Naive thymus-derived CD4-positive, alpha-beta T cell (primary cell): ENCODE data around the gene LRRC15. TPM values are rescaled to one million over a fixed set of nuclear protein-coding genes. Genes with fewer than 3 reads are reported as not detected.

Experiments used
- ATAC-seq: fragments of 150-1000 bp; cut with Tn5 transposase; 2 replicates; pipeline ENCODE4 v1.10.0; 2021; ENCODE audit warnings: mild to moderate bottlenecking, moderate library complexity
- CTCF ChIA-PET: fragments of 350-600 bp; sonication (Branson Sonifier 250); formaldehyde crosslinking; loops from one replicate; lab custom pipeline; 2021; ENCODE audit warnings: antibody characterized with exemption; lab: Charles Lee
- POLR2A ChIA-PET: fragments of 350-600 bp; sonication (Branson Sonifier 250); formaldehyde crosslinking; loops from one replicate; lab custom pipeline; 2021; ENCODE audit warnings: antibody characterized with exemption, inconsistent platforms; lab: Charles Lee
- DNase-seq, 9 donors: peaks; one replicate each; pipeline versions ENCODE4 v3.0.0 to v3.0.0-alpha.2; 2020 to 2022; ENCODE audit warnings: mixed read lengths in 1 of 9
- H3K27ac ChIP-seq: one replicate; pipeline ENCODE4 v1.7.0; 2013; ENCODE audit warnings: mild to moderate bottlenecking, low read depth, low read length, moderate library complexity
- H3K27me3 ChIP-seq, 2 donors: one replicate each; pipeline ENCODE4 v1.7.0; 2013; ENCODE audit warnings: low read length in 2 of 2, mild to moderate bottlenecking in 2 of 2, moderate library complexity in 2 of 2; ENCODE audit not compliant: control insufficient read depth in 2 of 2, insufficient read depth in 2 of 2
- H3K36me3 ChIP-seq, 3 experiments: 1 replicate in 2 of 3; 2 replicates in 1 of 3; pipeline ENCODE4 v1.7.0; 2013; ENCODE audit warnings: low read length in 3 of 3, mild to moderate bottlenecking in 3 of 3, moderate library complexity in 1 of 3; ENCODE audit not compliant: insufficient read depth in 3 of 3, control insufficient read depth in 2 of 3
- H3K4me1 ChIP-seq, 2 donors: one replicate each; pipeline ENCODE4 v1.7.0; 2013; ENCODE audit warnings: low read length in 2 of 2, mild to moderate bottlenecking in 2 of 2, moderate library complexity in 1 of 2; ENCODE audit not compliant: control insufficient read depth in 2 of 2, insufficient read depth in 2 of 2
- H3K4me3 ChIP-seq: 2 replicates; pipeline ENCODE4 v1.7.0; 2013; ENCODE audit warnings: mild to moderate bottlenecking, low read length
- H3K9me3 ChIP-seq, 3 experiments: 1 replicate in 2 of 3; 2 replicates in 1 of 3; pipeline ENCODE4 v1.7.0; 2013; ENCODE audit warnings: low read length in 3 of 3; ENCODE audit not compliant: control insufficient read depth in 2 of 3
- H3K27ac Mint-ChIP-seq, 9 donors: one replicate each; pipeline ENCODE4 v1.8.0; 2020 to 2022; ENCODE audit warnings: mixed read lengths in 9 of 9, mild to moderate bottlenecking in 8 of 9, moderate library complexity in 5 of 9, inconsistent platforms in 2 of 9
- H3K27me3 Mint-ChIP-seq, 5 donors: one replicate each; pipeline ENCODE4 v1.8.0; 2021 to 2022; ENCODE audit warnings: mixed read lengths in 5 of 5, mild to moderate bottlenecking in 1 of 5
- H3K36me3 Mint-ChIP-seq, 5 donors: one replicate each; pipeline ENCODE4 v1.8.0; 2020 to 2022; ENCODE audit warnings: mixed read lengths in 5 of 5, mild to moderate bottlenecking in 3 of 5, inconsistent platforms in 1 of 5
- H3K4me1 Mint-ChIP-seq, 7 donors: one replicate each; pipeline ENCODE4 v1.8.0; 2020 to 2022; ENCODE audit warnings: mixed read lengths in 7 of 7, mild to moderate bottlenecking in 3 of 7, inconsistent platforms in 1 of 7
- H3K4me3 Mint-ChIP-seq, 10 donors: one replicate each; pipeline ENCODE4 v1.8.0; 2020 to 2022; ENCODE audit warnings: mild to moderate bottlenecking in 10 of 10, mixed read lengths in 10 of 10, moderate library complexity in 6 of 10, inconsistent platforms in 2 of 10
- H3K9me3 Mint-ChIP-seq, 11 donors: one replicate each; pipeline ENCODE4 v1.8.0; 2020 to 2022; ENCODE audit warnings: mixed read lengths in 11 of 11, mild to moderate bottlenecking in 4 of 11, inconsistent platforms in 1 of 11, moderate library complexity in 1 of 11
- intact Hi-C, 2 donors: fragments of 100-400 bp; cut with micrococcal nuclease; formaldehyde crosslinking; loops; one replicate each; pipeline ENCODE4 v1.15.1; 2023
- polyA plus RNA-seq, 2 donors: library from polyadenylated mRNA; unstranded; fragments of 300-500 nt; fragmentation: Illumina TruSeq; gene quantifications; one replicate each; pipeline ENCODE4 v1.2.3, GENCODE V29; 2021
- total RNA-seq, 6 experiments: library from RNA in 5 of 6; stranded (reverse) in 5 of 6; gene quantifications; 1 replicate in 5 of 6; 2 replicates in 1 of 6; pipeline ENCODE4 v1.2.3 and lab custom pipeline; 2021 to 2026

The LRRC15 gene
- total and polyA plus RNA-seq, 7 experiments from 2014 or later, result not detected

GRCh38 chr3:194323785-194324735 lies 45.5 kb downstream of the LRRC15 start:
- H3K4me3 Mint-ChIP-seq, result no peak overlapping the region
- Histone ChIP-seq H3K4me3 (peak overlapping the region; percentile 52), H3K27ac (no peak overlapping the region), H3K27me3 (no peaks in the 10 kb centered on the region), H3K4me1 (peaks cover 0 to 9% of the 10 kb centered on the region in 2 donors), H3K9me3 (peaks cover 0 to 4% (median 0%) of the 10 kb centered on the region in 3 experiments), H3K36me3 (no peaks in the 10 kb centered on the region)
- DNase-seq, result peak in 6 of 9 donors; percentile 21 to 54 (median 40)
- ChIA-PET POLR2A (no interaction called here), CTCF (interaction anchor here (1.1 to 1.2 kb wide), 2 partner anchors 8 to 544 kb away, joined by 3 read pairs; no protein-coding TSS in a partner anchor)
- peak; percentile 80 for ATAC-seq
- peaks cover 0 to 4% (median 0%) of the 10 kb centered on the region in 7 donors for H3K4me1 Mint-ChIP-seq
- peaks cover 0 to 7% (median 4%) of the 10 kb centered on the region in 5 donors for H3K36me3 Mint-ChIP-seq
- H3K27ac Mint-ChIP-seq, result peak overlapping the region in 1 of 9 donors; percentile 58
- peaks cover 0 to 9% (median 5%) of the 10 kb centered on the region in 11 donors for H3K9me3 Mint-ChIP-seq
- intact Hi-C loops, result no loop called here
- peaks cover 0 to 19% (median 0%) of the 10 kb centered on the region in 5 donors for H3K27me3 Mint-ChIP-seq

DNA sequence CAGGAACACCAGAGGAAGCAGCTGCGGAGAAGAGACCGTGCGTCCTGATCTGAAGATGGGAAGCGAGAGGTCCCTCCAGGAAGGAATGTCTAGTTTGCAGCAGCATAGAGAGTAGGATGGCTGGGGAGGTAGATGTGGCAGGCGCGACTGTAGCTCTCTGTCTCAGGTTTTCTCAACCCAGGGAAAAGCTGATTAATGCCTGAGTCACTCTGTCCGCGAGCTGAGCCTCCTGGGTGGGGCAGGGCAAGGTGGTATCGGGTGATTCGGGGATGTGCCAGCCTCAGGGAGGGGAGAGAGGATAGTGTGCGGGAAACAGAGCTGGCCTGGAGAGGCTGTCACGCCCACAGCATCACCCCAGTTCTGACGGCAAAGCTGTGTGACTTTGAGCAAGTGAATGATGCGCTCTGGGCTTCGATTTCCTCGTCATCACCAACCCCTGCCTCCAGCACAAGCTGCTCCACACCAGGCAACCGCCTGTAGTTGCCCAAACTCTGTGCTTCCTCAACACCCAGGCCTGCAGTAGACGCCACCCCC lies 46.8 kb downstream of the LRRC15 start:
- H3K36me3 Mint-ChIP-seq, result peaks cover 0 to 10% (median 7%) of the 10 kb centered on the region in 5 donors
- H3K4me1 ChIP-seq, result peaks cover 0 to 9% of the 10 kb centered on the region in 2 donors
- DNase-seq, result no peak
- intact Hi-C loops, result no loop called here
- H3K4me3 ChIP-seq, result no peak overlapping the region
- peaks cover 0 to 11% (median 0%) of the 10 kb centered on the region in 3 experiments for H3K9me3 ChIP-seq
- ATAC-seq, result no peak
- CTCF ChIA-PET, result interaction anchor here (0.5 kb wide), 1 partner anchor 13 kb away, joined by 3 read pairs; no protein-coding TSS in a partner anchor
- H3K27ac ChIP-seq, result no peak overlapping the region
- POLR2A ChIA-PET, result no interaction called here
- H3K4me1 Mint-ChIP-seq, result peaks cover 0 to 4% (median 0%) of the 10 kb centered on the region in 7 donors
- H3K36me3 ChIP-seq, result no peaks in the 10 kb centered on the region
- peaks cover 0 to 19% (median 3%) of the 10 kb centered on the region in 5 donors for H3K27me3 Mint-ChIP-seq
- H3K4me3 Mint-ChIP-seq, result peak overlapping the region in 6 of 10 donors; percentile 15 to 67 (median 36)
- H3K27ac Mint-ChIP-seq, result no peak overlapping the region
- no peaks in the 10 kb centered on the region for H3K27me3 ChIP-seq
- H3K9me3 Mint-ChIP-seq, result peaks cover 0 to 15% (median 9%) of the 10 kb centered on the region in 11 donors

GRCh38 chr3:194321693-194322640 lies 47.6 kb downstream of the LRRC15 start:
- intact Hi-C loops, result no loop called here
- Histone ChIP-seq H3K4me3 (no peak overlapping the region), H3K27ac (no peak overlapping the region), H3K27me3 (no peaks in the 10 kb centered on the region), H3K36me3 (no peaks in the 10 kb centered on the region), H3K4me1 (peaks cover 0 to 9% of the 10 kb centered on the region in 2 donors), H3K9me3 (peaks cover 0 to 11% (median 0%) of the 10 kb centered on the region in 3 experiments)
- Mint-ChIP-seq H3K27me3 (peaks cover 0 to 24% (median 8%) of the 10 kb centered on the region in 5 donors), H3K27ac (peak overlapping the region in 1 of 9 donors; percentile 59), H3K9me3 (peaks cover 0 to 18% (median 9%) of the 10 kb centered on the region in 11 donors), H3K36me3 (peaks cover 0 to 10% (median 7%) of the 10 kb centered on the region in 5 donors), H3K4me1 (peaks cover 0 to 4% (median 0%) of the 10 kb centered on the region in 7 donors), H3K4me3 (peak overlapping the region in 4 of 10 donors; percentile 21 to 67 (median 36))
- CTCF ChIA-PET, result no interaction called here
- ATAC-seq (no peak), DNase-seq (no peak)
- POLR2A ChIA-PET, result no interaction called here

- H3K4me3 Mint-ChIP-seq, result no peak overlapping the region
- peaks cover 0 to 18% (median 9%) of the 10 kb centered on the region in 11 donors for H3K9me3 Mint-ChIP-seq
- peaks cover 0 to 11% (median 0%) of the 10 kb centered on the region in 3 experiments for H3K9me3 ChIP-seq
- DNase-seq, result no peak
- H3K27ac ChIP-seq, result no peak overlapping the region
- no peaks in the 10 kb centered on the region for H3K36me3 ChIP-seq
- ChIA-PET CTCF (no interaction called here), POLR2A (no interaction called here)
- H3K27me3 Mint-ChIP-seq, result peaks cover 0 to 27% (median 12%) of the 10 kb centered on the region in 5 donors
- peaks cover 2 to 15% of the 10 kb centered on the region in 2 donors for H3K4me1 ChIP-seq
- H3K36me3 Mint-ChIP-seq, result peaks cover 0 to 10% (median 7%) of the 10 kb centered on the region in 5 donors
- H3K27me3 ChIP-seq, result peaks cover 0 to 6% of the 10 kb centered on the region in 2 donors
- H3K4me1 Mint-ChIP-seq, result peaks cover 0 to 12% (median 4%) of the 10 kb centered on the region in 7 donors
- ATAC-seq, result no peak
- no peak overlapping the region for H3K27ac Mint-ChIP-seq
- intact Hi-C loops, result no loop called here
- no peak overlapping the region for H3K4me3 ChIP-seq
These were observed 48.7 kb downstream of the LRRC15 start for GRCh38 chr3:194320744-194321243.

- Histone ChIP-seq H3K27ac (no peak overlapping the region), H3K36me3 (no peaks in the 10 kb centered on the region), H3K4me1 (peaks cover 6 to 21% of the 10 kb centered on the region in 2 donors), H3K27me3 (peaks cover 0 to 6% of the 10 kb centered on the region in 2 donors), H3K9me3 (peaks cover 0 to 11% (median 0%) of the 10 kb centered on the region in 3 experiments), H3K4me3 (no peak overlapping the region)
- ChIA-PET CTCF (interaction anchor here (1.0 kb wide), 1 partner anchor 28 kb away, joined by 3 read pairs; no protein-coding TSS in a partner anchor), POLR2A (no interaction called here)
- H3K27ac Mint-ChIP-seq, result no peak overlapping the region
- DNase-seq (no peak), ATAC-seq (no peak)
- H3K36me3 Mint-ChIP-seq, result peaks cover 0 to 10% (median 7%) of the 10 kb centered on the region in 5 donors
- peaks cover 3 to 17% (median 6%) of the 10 kb centered on the region in 7 donors for H3K4me1 Mint-ChIP-seq
- intact Hi-C loops, result no loop called here
- peaks cover 1 to 18% (median 9%) of the 10 kb centered on the region in 11 donors for H3K9me3 Mint-ChIP-seq
- H3K4me3 Mint-ChIP-seq, result no peak overlapping the region
- peaks cover 0 to 28% (median 15%) of the 10 kb centered on the region in 5 donors for H3K27me3 Mint-ChIP-seq
These were observed 49.4 kb downstream of the LRRC15 start for GRCh38 chr3:194320100-194320499.
